CD4-positive, alpha-beta T cell (primary cell): Measurements from ENCODE around the gene OLFML2B. TPM values are rescaled to one million over a fixed set of nuclear protein-coding genes. Genes with fewer than 3 reads are reported as not detected.

Experiments
- ATAC-seq: fragments of 200-7000 bp; cut with Tn5 transposase; one replicate; pipeline ENCODE4 v1.10.0; 2022; ENCODE audit warnings: mild to moderate bottlenecking; ENCODE audit not compliant: poor library complexity
- CTCF ChIA-PET: fragments of 350-600 bp; sonication (Branson Sonifier 250); formaldehyde crosslinking; loops from one replicate; lab custom pipeline; 2021; ENCODE audit warnings: antibody characterized with exemption, inconsistent platforms; lab: Charles Lee
- POLR2A ChIA-PET: fragments of 350-600 bp; sonication (Branson Sonifier 250); formaldehyde crosslinking; loops from one replicate; lab custom pipeline; 2021; ENCODE audit warnings: antibody characterized with exemption, inconsistent platforms; lab: Charles Lee
- DNase-seq, 14 experiments: peaks; one replicate each; pipeline ENCODE4 v3.0.0-alpha.2; 2013 to 2020; ENCODE audit warnings: mixed read lengths in 2 of 14
- H3K27ac ChIP-seq, 2 donors: one replicate each; pipeline versions ENCODE4 v1.5.1 to v1.7.0; 2013; ENCODE audit warnings: low read length in 2 of 2, low read depth in 1 of 2, mild to moderate bottlenecking in 1 of 2
- H3K27me3 ChIP-seq, 2 experiments: 1 replicate in 1 of 2; 2 replicates in 1 of 2; pipeline versions ENCODE4 v1.6.1 to v1.7.0; 2013; ENCODE audit warnings: low read length in 2 of 2, control low read depth in 1 of 2, mild to moderate bottlenecking in 1 of 2, moderate library complexity in 1 of 2; ENCODE audit not compliant: insufficient read depth in 2 of 2, control insufficient read depth in 1 of 2
- H3K36me3 ChIP-seq: one replicate; pipeline ENCODE4 v1.6.1; 2013; ENCODE audit warnings: low read length, control low read depth; ENCODE audit not compliant: insufficient read depth
- H3K4me1 ChIP-seq: one replicate; pipeline ENCODE4 v1.6.1; 2013; ENCODE audit warnings: low read length, control low read depth; ENCODE audit not compliant: insufficient read depth
- H3K4me3 ChIP-seq: one replicate; pipeline ENCODE4 v1.5.1; 2013; ENCODE audit warnings: mild to moderate bottlenecking, low read length, moderate library complexity
- H3K9me3 ChIP-seq, 2 experiments: 1 replicate in 1 of 2; 2 replicates in 1 of 2; pipeline versions ENCODE4 v1.6.1 to v1.7.0; 2013; ENCODE audit warnings: low read length in 2 of 2, mild to moderate bottlenecking in 2 of 2, control low read depth in 1 of 2, moderate library complexity in 1 of 2; ENCODE audit not compliant: control insufficient read depth in 1 of 2, insufficient read depth in 1 of 2
- H3K27ac Mint-ChIP-seq: one replicate; pipeline ENCODE4 v1.8.0; 2020; ENCODE audit warnings: mixed read lengths
- H3K27me3 Mint-ChIP-seq: one replicate; pipeline ENCODE4 v1.8.0; 2021; ENCODE audit warnings: mixed read lengths
- H3K36me3 Mint-ChIP-seq: one replicate; pipeline ENCODE4 v1.8.0; 2021; ENCODE audit warnings: low read depth, mixed read lengths
- H3K4me1 Mint-ChIP-seq: one replicate; pipeline ENCODE4 v1.8.0; 2021; ENCODE audit warnings: low read depth, mixed read lengths
- H3K4me3 Mint-ChIP-seq: one replicate; pipeline ENCODE4 v1.8.0; 2020; ENCODE audit warnings: mild to moderate bottlenecking, mixed read lengths
- H3K9me3 Mint-ChIP-seq: one replicate; pipeline ENCODE4 v1.8.0; 2020; ENCODE audit warnings: mixed read lengths
- CTCF ChIP-seq: fragments of 200-600 bp; IDR thresholded peaks from one replicate; pipeline ENCODE4 v1.8.0; 2022; ENCODE audit warnings: antibody characterized with exemption, mild to moderate bottlenecking
- intact Hi-C, 2 experiments: fragments of 100-400 bp; cut with DNase I in 1 of 2; cut with micrococcal nuclease in 1 of 2; formaldehyde crosslinking; loops; one replicate each; pipeline versions ENCODE4 v1.15.1 to v1.9.0; 2023 to 2025; cut with DNase I, micrococcal nuclease
- total RNA-seq, 174 experiments: library from RNA in 2 of 174; stranded (reverse) in 2 of 174; gene quantifications; one replicate each; pipeline ENCODE4 v1.2.3 and lab custom pipeline; 2021 to 2026

The OLFML2B gene
- total RNA-seq, 2 experiments from 2014 or later: 0.08 TPM; not detected in 1

GRCh38 chr1:162070094-162070748 is 46.6 kb upstream of the OLFML2B start:
- peak in 8 of 14 experiments; percentile 1 to 37 (median 12) for DNase-seq
- intact Hi-C loops: loop anchor here in 1 of 2 experiments (5.0 kb wide), 1 partner anchor 427 kb away; the partner anchor contains the start of gene UHMK1

GRCh38 chr1:162069334-162070093 is 45.8 kb upstream of the OLFML2B start, which contains the start of gene NOS1AP:
Gene NOS1AP, plus strand, starts transcription at chr1:162069691. Its CDS starts 487 bp downstream, at chr1:162070178.
- no peak for TF ChIP-seq CTCF
- H3K4me1 Mint-ChIP-seq: peaks cover 7% of the 10 kb centered on the region
- peak within 1 kb of the TSS; percentile 48 for H3K4me3 ChIP-seq
- H3K27me3 ChIP-seq: peaks cover 32 to 54% of the 10 kb centered on the region in 2 experiments
- ATAC-seq: peak; percentile 99
- H3K36me3 Mint-ChIP-seq: no peaks in the 10 kb centered on the region
- peak; percentile 52 to 88 (median 70) for DNase-seq
- H3K9me3 Mint-ChIP-seq: no peaks in the 10 kb centered on the region
- ChIA-PET POLR2A (interaction anchor here (0.6 kb wide), 1 partner anchor 13 kb away, joined by 3 read pairs; no protein-coding TSS in a partner anchor), CTCF (interaction anchor here (1.3 kb wide), 1 partner anchor 27 kb away, joined by 3 read pairs; no protein-coding TSS in a partner anchor)
- peak within 1 kb of the TSS; percentile 86 for H3K4me3 Mint-ChIP-seq
- H3K9me3 ChIP-seq: no peaks in the 10 kb centered on the region
- intact Hi-C loops: loop anchor here in 1 of 2 experiments (5.0 kb wide), 1 partner anchor 428 kb away; the partner anchor contains the start of gene UHMK1
- peaks cover 81% of the 10 kb centered on the region for H3K27me3 Mint-ChIP-seq
- no peak within 1 kb of the TSS for H3K27ac ChIP-seq
- no peak within 1 kb of the TSS for H3K27ac Mint-ChIP-seq
- H3K36me3 ChIP-seq: no peaks in the 10 kb centered on the region
- peaks cover 14% of the 10 kb centered on the region for H3K4me1 ChIP-seq

More at GRCh38 chr1:162070094-162070748, 46.6 kb upstream of the OLFML2B start:
- no peaks in the 10 kb centered on the region for H3K36me3 Mint-ChIP-seq
- H3K27me3 Mint-ChIP-seq: peaks cover 81% of the 10 kb centered on the region
- Histone ChIP-seq H3K9me3 (no peaks in the 10 kb centered on the region), H3K27me3 (peaks cover 32 to 47% of the 10 kb centered on the region in 2 experiments), H3K27ac (no peak overlapping the region), H3K36me3 (no peaks in the 10 kb centered on the region), H3K4me3 (peak overlapping the region; percentile 40), H3K4me1 (peaks cover 14% of the 10 kb centered on the region)
- ChIA-PET POLR2A (interaction anchor here (0.6 kb wide), 2 partner anchors 182 to 279 kb away, joined by 3 to 5 read pairs; no protein-coding TSS in a partner anchor), CTCF (no interaction called here)
- no peak for TF ChIP-seq CTCF
- H3K27ac Mint-ChIP-seq: no peak overlapping the region
- no peak for ATAC-seq
- H3K4me3 Mint-ChIP-seq: peak overlapping the region; percentile 86
- H3K9me3 Mint-ChIP-seq: no peaks in the 10 kb centered on the region
- H3K4me1 Mint-ChIP-seq: peaks cover 7% of the 10 kb centered on the region

GRCh38 chr1:162068301-162068700 is 44.6 kb upstream of the OLFML2B start:
- Histone ChIP-seq H3K9me3 (no peaks in the 10 kb centered on the region), H3K27ac (no peak overlapping the region), H3K36me3 (no peaks in the 10 kb centered on the region), H3K4me1 (peaks cover 14% of the 10 kb centered on the region), H3K27me3 (peaks cover 30 to 62% of the 10 kb centered on the region in 2 experiments), H3K4me3 (no peak overlapping the region)
- DNase-seq: no peak
- intact Hi-C loops: no loop called here
- Mint-ChIP-seq H3K4me3 (peak overlapping the region; percentile 6), H3K36me3 (no peaks in the 10 kb centered on the region), H3K27me3 (peaks cover 85% of the 10 kb centered on the region), H3K27ac (no peak overlapping the region), H3K4me1 (peaks cover 7% of the 10 kb centered on the region), H3K9me3 (no peaks in the 10 kb centered on the region)
- CTCF ChIA-PET: interaction anchor here (1.3 kb wide), 1 partner anchor 25 kb away, joined by 3 read pairs; no protein-coding TSS in a partner anchor
- no peak for ATAC-seq
- TF ChIP-seq CTCF: no peak
- POLR2A ChIA-PET: no interaction called here
